Stimulated activated CD4-positive, alpha-beta T cell treated with anti-CD3 and anti-CD28 coated beads, Interleukin-15, amount 100 ng/mL, for 48 hours (primary cell): ENCODE results near the gene ANO3.
"Not testable (repeated sequence)": the region's sequence is repeated elsewhere in the genome, so short reads cannot be mapped to it uniquely, and the experiment has no call there.

Experiments used
- DNase-seq, 2 donors: peaks; one replicate each; pipeline ENCODE4 v3.0.0-alpha.2; 2020; ENCODE audit warnings: low read depth in 2 of 2

ANO3 gene

GRCh38 chr11:26573896-26574295 is 242.0 kb downstream of the ANO3 start:
- DNase-seq = no peak

- DNase-seq = no peak
Measured at GRCh38 chr11:26575946-26576345, 244.0 kb downstream of the ANO3 start.

DNA sequence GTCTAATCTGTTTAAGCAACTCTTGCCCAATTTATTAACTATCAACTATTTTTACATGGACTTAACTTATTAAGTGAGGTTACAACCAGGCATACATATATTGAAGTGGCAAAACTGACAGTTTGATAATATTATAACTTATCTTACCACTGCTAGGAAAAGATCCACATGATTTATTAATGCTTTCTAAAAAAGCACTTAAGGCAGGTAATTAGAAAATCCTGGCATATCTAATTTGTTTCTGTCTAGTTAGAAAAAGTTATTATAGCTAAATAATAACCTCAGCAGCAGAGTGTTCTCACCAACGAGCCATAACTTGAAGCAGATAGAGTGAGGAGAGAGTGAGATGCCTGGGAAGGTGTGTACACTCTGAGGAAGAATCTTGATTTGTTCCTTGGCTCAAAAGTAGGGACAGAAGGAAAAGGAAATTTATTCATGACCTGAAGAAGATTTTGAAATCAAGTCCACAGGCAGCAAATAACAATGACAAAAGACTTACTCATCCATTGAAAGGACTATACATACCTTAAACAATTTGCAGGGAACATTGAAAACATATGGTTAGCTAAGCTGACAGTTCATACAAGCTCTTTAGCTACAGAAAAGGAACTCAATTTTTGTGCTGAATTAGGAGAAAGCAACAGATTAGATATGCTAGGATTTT is 247.2 kb downstream of the ANO3 start:
- DNase-seq = no peak

DNA sequence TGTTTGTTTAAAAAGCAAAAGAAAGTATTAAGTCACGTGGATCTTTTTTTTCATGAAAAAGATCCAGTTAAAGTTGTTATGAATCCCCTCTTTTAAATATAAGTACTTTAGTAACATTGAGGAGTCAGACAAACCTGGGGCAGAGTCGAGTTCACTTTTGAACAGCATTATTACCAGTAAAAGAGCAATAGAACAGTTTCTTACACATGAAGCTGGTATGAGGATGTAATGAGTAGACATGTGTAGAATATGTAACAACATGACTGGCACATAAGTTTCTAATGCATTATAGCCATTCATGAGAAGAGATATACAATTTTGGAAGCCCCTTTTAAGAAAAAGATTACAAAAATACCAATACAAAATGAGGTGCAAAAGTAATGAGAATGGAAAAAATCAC is 247.8 kb downstream of the ANO3 start:
- DNase-seq = no peak

- no peak for DNase-seq
Measured at GRCh38 chr11:26580929-26581328, 249.0 kb downstream of the ANO3 start.

- DNase-seq = no peak
Measured at GRCh38 chr11:26583550-26583949, 251.6 kb downstream of the ANO3 start.

DNA sequence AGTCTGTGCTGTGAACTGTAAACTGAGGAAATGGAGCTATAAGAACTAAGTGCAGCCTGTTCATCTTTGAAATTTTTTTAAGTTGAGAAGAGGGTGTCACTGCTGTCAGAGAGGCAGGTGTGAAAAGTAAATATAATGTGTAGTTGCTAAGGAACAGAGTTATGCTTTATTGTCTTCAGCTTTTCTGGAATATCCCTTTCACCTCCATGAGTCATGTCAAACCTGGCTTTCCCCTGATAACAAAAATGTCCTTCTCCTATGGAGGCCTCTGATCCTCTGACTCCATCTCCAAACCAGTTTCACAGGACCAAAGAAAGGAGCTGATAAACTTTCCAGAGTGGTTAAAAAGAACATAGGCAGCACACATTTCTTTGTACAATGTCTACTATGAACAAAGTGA is 252.9 kb downstream of the ANO3 start:
- no peak for DNase-seq

DNA sequence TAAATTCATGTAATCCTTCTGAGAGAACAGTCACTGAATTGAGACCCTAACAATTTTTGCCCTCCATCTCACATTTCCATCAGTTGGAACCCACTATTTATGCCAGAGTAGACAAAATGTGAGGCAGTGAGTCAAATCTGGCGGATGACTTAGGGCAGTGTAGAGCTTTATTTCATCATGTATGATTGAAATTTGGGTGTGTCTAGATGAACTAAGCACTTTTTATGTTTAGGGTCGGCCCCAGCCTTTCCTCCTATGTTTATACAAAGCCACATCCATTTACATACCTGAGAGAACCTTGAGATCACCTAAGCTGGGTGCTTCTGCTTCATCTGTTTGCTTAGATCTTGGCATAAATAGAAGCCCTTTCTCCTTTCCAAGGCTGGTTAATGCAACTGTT is 255.1 kb downstream of the ANO3 start:
- no peak for DNase-seq

GRCh38 chr11:26593691-26594090 is 261.8 kb downstream of the ANO3 start:
- no peak for DNase-seq

DNA sequence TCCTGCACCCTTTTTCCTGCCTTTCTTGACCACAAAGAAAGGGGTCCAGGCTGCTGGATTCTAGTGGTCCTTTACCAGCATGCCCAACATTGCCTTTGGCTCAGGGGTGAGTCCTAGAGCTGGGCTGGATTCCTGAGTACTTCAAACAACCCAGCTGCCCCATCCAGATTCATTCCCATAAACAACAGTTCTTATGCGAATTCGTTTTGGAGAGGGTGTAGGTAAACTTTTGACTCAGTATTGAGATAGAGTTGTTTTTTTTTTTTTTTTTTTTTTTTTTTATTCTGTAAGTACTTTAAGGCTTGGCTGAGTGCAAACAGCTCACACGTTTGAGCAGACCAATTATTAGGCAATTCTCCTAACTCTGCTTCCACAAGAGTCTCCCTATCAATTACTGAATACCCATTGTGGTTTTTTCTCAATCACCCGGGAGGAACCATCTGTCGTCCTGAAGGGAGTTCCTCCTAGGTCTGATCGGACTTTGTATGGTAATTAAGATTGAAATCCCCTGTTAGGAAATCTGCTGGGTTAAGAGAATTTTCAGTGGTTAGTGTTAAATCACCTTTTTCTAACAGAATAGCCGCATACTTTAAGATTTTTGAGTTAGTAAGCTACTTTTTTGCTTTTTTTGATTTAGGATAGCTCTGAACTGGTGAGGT is 263.4 kb downstream of the ANO3 start:
- DNase-seq = not testable (repeated sequence)

DNA sequence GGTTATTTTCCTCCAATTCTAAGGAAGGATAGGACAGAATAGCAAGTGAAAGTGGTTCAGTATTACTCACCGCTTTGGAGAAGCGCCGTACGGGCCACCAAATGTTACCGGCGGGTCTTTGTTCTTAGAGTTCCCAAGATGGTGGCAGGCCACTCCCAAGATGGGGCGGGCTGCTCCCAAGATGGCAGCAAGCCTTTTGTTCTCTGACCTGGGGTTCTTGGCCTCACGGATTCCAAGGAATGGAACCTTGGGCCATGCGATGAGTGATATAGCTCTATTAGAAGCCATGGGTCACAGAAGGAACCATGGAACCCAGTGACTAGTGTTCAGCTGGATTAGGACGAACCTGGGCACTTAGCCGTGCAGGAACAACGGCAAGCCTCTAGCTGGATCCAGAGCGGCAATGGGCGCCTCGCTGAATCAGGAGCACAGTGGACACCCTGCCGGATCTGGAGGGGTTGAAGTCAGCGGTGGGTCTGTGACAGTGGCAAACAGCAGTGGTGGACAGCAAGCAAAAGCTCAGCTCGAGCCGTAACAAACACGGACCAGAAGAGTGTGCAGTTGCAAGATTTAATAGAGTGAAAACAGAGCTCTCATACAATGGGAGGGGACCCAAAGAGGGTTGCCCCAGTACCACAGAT is 265.2 kb downstream of the ANO3 start:
- not testable (repeated sequence) for DNase-seq

DNA sequence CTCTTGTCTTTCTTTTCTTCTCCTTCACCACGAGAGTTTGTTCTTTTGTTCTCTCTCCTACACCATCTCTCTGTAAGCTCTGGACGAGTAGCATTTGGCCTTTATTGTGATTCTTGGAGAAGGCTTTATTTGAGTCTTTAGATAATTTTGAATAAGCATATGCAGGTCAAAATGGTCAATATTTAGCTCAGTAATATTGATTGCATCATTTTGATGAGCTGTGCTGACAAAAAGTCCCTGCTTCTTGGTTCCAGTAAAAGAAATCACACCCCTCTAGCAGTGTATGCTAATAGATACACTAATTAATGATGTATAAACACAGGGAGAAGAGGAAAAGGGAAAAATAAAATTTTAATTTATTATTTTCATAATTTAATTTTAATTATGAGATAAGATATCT is 266.0 kb downstream of the ANO3 start:
- no peak for DNase-seq

DNA sequence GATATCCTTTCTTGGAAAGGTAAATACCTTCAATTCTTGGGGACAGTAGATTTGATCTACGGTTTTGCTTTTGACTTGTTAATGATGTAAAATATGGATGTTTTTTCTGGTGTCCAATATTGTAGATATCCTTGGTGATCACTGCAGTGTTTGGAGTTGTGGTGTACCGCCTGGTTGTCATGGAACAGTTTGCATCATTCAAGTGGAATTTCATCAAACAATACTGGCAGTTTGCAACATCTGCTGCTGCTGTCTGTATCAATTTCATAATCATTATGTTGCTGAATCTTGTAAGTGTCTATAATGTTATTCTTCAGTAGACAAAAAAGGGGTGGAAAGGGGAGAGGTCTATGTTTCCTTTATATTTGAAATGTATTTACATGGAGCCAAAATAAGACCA is 267.5 kb downstream of the ANO3 start:
- DNase-seq = no peak

GRCh38 chr11:26599876-26600434 is 268.0 kb downstream of the ANO3 start:
- no peak for DNase-seq

DNA sequence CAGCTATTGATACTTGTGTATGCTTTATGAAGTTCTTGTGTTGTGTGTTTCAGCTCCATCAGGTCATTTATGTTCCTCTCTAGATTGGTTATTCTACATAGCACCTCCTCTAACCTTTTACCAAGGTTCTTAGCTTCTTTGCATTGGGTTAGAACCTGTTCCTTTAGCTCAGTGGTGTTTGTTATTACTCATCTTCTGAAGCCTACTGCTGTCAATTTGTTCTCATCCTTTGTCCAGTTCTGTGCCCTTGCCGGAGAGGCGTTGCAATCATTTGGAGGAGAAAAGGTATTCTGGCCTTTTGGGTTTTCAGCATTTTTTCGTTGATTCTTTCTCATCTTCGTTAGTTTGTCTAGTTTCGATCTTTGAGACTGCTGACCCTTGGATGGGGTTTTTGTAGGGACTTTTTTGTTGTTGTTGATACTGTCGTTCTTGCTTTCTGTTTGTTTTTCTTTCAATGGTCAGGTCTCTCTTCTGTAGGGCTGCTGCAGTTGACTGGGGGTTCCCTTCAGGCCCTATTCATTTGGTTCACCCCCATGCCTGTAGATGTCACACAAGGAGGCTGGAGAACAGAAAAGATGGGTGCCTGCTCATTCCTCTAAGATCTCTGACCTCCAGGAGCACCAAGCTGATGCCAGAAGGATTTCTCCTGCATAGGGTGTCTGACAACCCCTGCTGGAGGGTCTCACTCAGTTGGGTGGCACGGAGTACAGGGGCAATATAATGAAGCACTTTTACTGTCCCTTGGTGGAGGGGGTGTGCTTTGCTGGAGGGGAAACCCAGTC is 276.0 kb downstream of the ANO3 start:
- no peak for DNase-seq

GRCh38 chr11:26608507-26609146 is 276.7 kb downstream of the ANO3 start:
- no peak for DNase-seq

- DNase-seq = no peak
Measured at GRCh38 chr11:26613759-26614158, 281.8 kb downstream of the ANO3 start.

GRCh38 chr11:26618441-26618840 is 286.5 kb downstream of the ANO3 start:
- no peak for DNase-seq

DNA sequence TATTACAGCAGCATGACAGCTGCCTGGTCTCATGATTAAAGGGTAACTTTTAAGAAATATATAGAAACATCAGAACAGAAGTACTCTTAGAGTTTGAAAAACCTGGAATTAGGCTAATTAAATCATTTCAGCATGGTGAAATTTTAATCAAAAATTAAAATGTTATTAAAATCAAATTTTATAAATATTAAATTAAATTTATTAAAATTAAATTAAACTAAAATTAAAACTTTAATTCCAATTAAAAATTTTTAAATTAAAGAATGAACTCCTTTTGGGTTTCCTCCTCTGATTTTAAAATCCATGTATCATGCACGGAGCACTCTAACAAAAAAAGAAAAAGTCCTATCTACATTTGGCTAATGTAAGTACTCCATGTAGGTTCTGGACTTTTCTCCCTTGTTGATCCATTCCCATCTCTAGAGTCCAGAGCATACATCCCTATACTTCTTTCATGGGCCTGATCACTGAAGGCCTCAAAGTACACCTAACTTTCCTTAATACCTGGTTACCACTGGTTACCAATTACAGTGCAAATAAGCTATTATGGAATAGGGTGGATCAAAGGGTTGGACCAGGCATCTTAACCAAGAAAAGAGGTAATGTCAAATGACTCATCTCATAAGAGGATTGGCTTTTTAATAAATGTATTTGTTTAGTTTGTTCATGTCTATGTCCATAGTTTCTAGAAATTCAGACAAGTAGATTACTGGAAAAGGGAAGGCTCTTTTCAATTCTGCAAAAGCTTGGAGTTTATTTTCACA is 288.5 kb downstream of the ANO3 start:
- DNase-seq = no peak

DNA sequence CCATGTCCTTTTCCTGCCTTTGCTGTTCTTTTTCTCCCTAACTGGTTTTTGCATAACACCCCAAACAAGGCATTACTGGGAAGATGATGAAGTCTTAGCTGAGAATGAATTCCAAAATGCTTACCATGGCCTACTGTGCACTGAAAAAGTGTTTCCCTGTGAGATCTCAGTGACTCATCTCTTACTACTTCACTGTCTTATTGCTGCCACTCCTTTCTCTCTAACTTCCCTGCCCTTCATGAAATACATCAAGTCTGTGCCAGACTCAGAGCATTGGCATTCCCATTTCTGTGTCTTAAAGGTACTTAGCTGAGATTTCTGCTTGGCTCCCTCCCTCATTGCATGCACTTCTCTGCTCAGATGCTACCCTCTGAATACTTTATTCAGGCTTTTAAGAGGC is 289.2 kb downstream of the ANO3 start:
- DNase-seq = no peak

GRCh38 chr11:26622181-26622580 is 290.3 kb downstream of the ANO3 start:
- DNase-seq = no peak
